Ishikawa (cell line): ENCODE results near the gene AGFG2.

ENCODE experiments used
- RAD21 ChIP-seq: IDR thresholded peaks from 2 replicates; pipeline ENCODE4 v1.6.1; 2012; ENCODE audit warnings: low read depth
- TF ChIP-seq, protein P1 (sequence below): IDR thresholded peaks from 2 replicates; pipeline ENCODE4 v1.6.1; 2012; ENCODE audit warnings: low read depth, mild to moderate bottlenecking

DNA sequence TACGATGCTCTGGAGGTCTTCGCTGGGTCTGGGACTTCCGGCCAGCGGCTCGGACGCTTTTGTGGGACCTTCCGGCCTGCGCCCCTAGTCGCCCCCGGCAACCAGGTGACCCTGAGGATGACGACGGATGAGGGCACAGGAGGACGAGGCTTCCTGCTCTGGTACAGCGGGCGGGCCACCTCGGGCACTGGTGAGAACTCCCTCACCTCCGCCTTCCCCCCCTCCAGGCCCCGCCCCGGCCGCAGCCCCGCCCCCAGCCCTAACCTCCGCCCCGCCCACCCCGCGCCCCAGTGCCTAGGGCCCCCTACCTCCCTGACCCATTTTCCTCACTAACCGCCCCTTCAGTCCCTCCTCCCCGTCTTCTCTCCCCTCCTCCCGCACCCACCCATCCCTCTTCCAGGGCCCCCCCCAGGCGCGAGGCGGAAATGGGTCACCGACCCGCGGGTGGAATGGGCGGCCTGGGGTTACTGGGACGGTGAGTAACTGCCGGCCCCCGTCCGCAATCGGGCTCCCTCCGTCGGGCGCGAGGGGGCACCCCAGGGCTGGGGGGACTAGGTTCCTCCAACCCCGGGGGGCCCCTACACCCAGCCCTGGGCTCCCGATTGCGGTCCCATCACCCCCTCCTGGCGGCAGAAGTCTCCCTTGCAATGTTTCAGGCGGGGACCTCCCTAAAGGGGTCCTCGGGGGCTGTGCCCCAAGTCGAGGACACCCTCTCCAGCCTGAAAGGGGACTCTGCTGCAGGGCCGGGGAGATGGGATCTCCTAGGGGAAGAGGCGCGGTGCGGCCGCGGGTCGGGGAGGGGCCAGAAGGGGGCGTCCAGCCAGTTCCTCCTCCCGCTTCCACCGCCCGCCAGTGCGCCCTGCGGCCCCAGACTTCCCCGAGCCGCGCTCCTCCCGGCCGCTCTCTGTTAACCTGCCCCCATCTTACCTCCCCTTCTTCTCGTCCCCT, 65.3 kb downstream of the AGFG2 start:
- TF ChIP-seq, protein P1, sequence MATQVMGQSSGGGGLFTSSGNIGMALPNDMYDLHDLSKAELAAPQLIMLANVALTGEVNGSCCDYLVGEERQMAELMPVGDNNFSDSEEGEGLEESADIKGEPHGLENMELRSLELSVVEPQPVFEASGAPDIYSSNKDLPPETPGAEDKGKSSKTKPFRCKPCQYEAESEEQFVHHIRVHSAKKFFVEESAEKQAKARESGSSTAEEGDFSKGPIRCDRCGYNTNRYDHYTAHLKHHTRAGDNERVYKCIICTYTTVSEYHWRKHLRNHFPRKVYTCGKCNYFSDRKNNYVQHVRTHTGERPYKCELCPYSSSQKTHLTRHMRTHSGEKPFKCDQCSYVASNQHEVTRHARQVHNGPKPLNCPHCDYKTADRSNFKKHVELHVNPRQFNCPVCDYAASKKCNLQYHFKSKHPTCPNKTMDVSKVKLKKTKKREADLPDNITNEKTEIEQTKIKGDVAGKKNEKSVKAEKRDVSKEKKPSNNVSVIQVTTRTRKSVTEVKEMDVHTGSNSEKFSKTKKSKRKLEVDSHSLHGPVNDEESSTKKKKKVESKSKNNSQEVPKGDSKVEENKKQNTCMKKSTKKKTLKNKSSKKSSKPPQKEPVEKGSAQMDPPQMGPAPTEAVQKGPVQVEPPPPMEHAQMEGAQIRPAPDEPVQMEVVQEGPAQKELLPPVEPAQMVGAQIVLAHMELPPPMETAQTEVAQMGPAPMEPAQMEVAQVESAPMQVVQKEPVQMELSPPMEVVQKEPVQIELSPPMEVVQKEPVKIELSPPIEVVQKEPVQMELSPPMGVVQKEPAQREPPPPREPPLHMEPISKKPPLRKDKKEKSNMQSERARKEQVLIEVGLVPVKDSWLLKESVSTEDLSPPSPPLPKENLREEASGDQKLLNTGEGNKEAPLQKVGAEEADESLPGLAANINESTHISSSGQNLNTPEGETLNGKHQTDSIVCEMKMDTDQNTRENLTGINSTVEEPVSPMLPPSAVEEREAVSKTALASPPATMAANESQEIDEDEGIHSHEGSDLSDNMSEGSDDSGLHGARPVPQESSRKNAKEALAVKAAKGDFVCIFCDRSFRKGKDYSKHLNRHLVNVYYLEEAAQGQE = no peak
- no peak for TF ChIP-seq RAD21
